B cell (primary cell): Measurements from ENCODE around the gene FSCN2. TPM values are rescaled to one million over a fixed set of nuclear protein-coding genes. Genes with fewer than 3 reads are reported as not detected.

Experiments
- ATAC-seq: fragments of 200-7000 bp; cut with Tn5 transposase; one replicate; pipeline ENCODE4 v1.10.0; 2021; ENCODE audit warnings: low read depth, mild to moderate bottlenecking, moderate number of reproducible peaks, moderate library complexity
- CTCF ChIA-PET: fragments of 350-600 bp; sonication (Branson Sonifier 250); formaldehyde crosslinking; loops from one replicate; lab custom pipeline; 2021; ENCODE audit warnings: antibody characterized with exemption, inconsistent platforms; lab: Charles Lee
- POLR2A ChIA-PET: fragments of 350-600 bp; sonication (Branson Sonifier 250); formaldehyde crosslinking; loops from one replicate; lab custom pipeline; 2021; ENCODE audit warnings: antibody characterized with exemption; lab: Charles Lee
- DNase-seq: peaks from one replicate; pipeline ENCODE4 v3.0.0; 2013
- H2AFZ ChIP-seq: 2 replicates; pipeline ENCODE4 v1.6.1; 2012; ENCODE audit warnings: mild to moderate bottlenecking, low read depth, low read length; ENCODE audit not compliant: insufficient read depth, poor library complexity, severe bottlenecking
- H3K27ac ChIP-seq, 2 donors: 1 replicate in 1 of 2; 2 replicates in 1 of 2; pipeline ENCODE4 v1.5.1; 2012 to 2013; ENCODE audit warnings: low read length in 2 of 2, mild to moderate bottlenecking in 2 of 2, moderate library complexity in 1 of 2
- H3K27me3 ChIP-seq, 4 experiments: fragments of 200-600 bp in 1 of 4; sonication (generic) in 1 of 4; replicated peaks in 1 of 4; 1 replicate in 2 of 4; 2 replicates in 2 of 4; pipeline versions ENCODE4 v1.6.1 to v1.7.0; 2013 to 2016; ENCODE audit warnings: low read length in 3 of 4, mild to moderate bottlenecking in 2 of 4, mixed read lengths in 1 of 4, moderate library complexity in 1 of 4; ENCODE audit not compliant: insufficient read depth in 4 of 4, control insufficient read depth in 3 of 4; ENCODE audit errors: control extremely low read depth in 1 of 4
- H3K36me3 ChIP-seq, 2 experiments: replicated peaks in 1 of 2; 1 replicate in 1 of 2; 2 replicates in 1 of 2; pipeline versions ENCODE4 v1.6.1 to v1.7.1; 2013; ENCODE audit warnings: low read length in 1 of 2; ENCODE audit not compliant: insufficient read depth in 2 of 2, control insufficient read depth in 1 of 2; ENCODE audit errors: control extremely low read depth in 1 of 2, extremely low read depth in 1 of 2
- H3K4me1 ChIP-seq, 2 donors: fragments of 200-600 bp in 1 of 2; sonication (generic) in 1 of 2; 1 replicate in 1 of 2; 2 replicates in 1 of 2; pipeline versions ENCODE4 v1.5.1 to v1.6.1; 2013 to 2017; ENCODE audit warnings: low read length in 2 of 2; ENCODE audit not compliant: control insufficient read depth in 2 of 2, insufficient read depth in 2 of 2
- H3K4me2 ChIP-seq: replicated peaks from 2 replicates; pipeline ENCODE3; 2012; ENCODE audit warnings: mild to moderate bottlenecking, low read depth, low read length; ENCODE audit not compliant: poor library complexity, severe bottlenecking
- H3K4me3 ChIP-seq, 5 experiments: fragments of 200-600 bp in 1 of 5; sonication (generic) in 1 of 5; 1 replicate in 3 of 5; 2 replicates in 2 of 5; pipeline versions ENCODE4 v1.5.1 to v1.7.0; 2011 to 2016; ENCODE audit warnings: low read length in 4 of 5, mild to moderate bottlenecking in 4 of 5, low read depth in 2 of 5, control low read depth in 1 of 5, moderate library complexity in 1 of 5; ENCODE audit not compliant: insufficient read depth in 1 of 5; ENCODE audit errors: control extremely low read depth in 1 of 5, extremely low read depth in 1 of 5
- H3K79me2 ChIP-seq: fragments of 200-600 bp; sonication (generic); one replicate; pipeline ENCODE4 v1.6.0; 2016; ENCODE audit warnings: low read length; ENCODE audit not compliant: control insufficient read depth, insufficient read depth
- H3K9ac ChIP-seq: fragments of 200-600 bp; sonication (generic); 2 replicates; pipeline ENCODE4 v1.6.1; 2017; ENCODE audit warnings: mild to moderate bottlenecking, low read length, moderate library complexity
- H3K9me3 ChIP-seq, 3 donors: one replicate each; pipeline versions ENCODE4 v1.6.1 to v1.7.1; 2013; ENCODE audit warnings: low read length in 2 of 3; ENCODE audit not compliant: control insufficient read depth in 2 of 3, insufficient read depth in 1 of 3; ENCODE audit errors: control extremely low read depth in 1 of 3
- H4K20me1 ChIP-seq: 2 replicates; pipeline ENCODE4 v1.6.0; 2012; ENCODE audit warnings: mild to moderate bottlenecking, low read length; ENCODE audit not compliant: insufficient read depth, control insufficient read depth, poor library complexity, severe bottlenecking
- H3K27ac Mint-ChIP-seq: one replicate; pipeline ENCODE4 v1.8.0; 2021; ENCODE audit warnings: mixed read lengths
- H3K27me3 Mint-ChIP-seq: one replicate; pipeline ENCODE4 v1.8.0; 2021; ENCODE audit warnings: mixed read lengths
- H3K4me1 Mint-ChIP-seq: one replicate; pipeline ENCODE4 v1.8.0; 2021; ENCODE audit warnings: mixed read lengths
- H3K4me3 Mint-ChIP-seq: one replicate; pipeline ENCODE4 v1.8.0; 2021; ENCODE audit warnings: mixed read lengths
- H3K9me3 Mint-ChIP-seq: one replicate; pipeline ENCODE4 v1.8.0; 2022; ENCODE audit warnings: mixed read lengths; ENCODE audit not compliant: insufficient read depth
- EZH2 ChIP-seq: IDR thresholded peaks from 2 replicates; pipeline ENCODE4 v1.6.1; 2012; ENCODE audit warnings: borderline replicate concordance, low read depth, mild to moderate bottlenecking, moderate library complexity, low read length; ENCODE audit not compliant: insufficient read depth, poor library complexity, severe bottlenecking
- whole genome bisulfite sequencing: methylation state at CpG from one replicate; pipeline ENCODE4 v1.1.5; 2013; ENCODE audit warnings: missing lambda C conversion rate; ENCODE audit not compliant: insufficient coverage; 5-methylcytosine and 5-hydroxymethylcytosine counted together
- intact Hi-C: fragments of 100-400 bp; cut with micrococcal nuclease; formaldehyde crosslinking; loops from one replicate; pipeline ENCODE4 v1.10.0; 2022
- polyA plus RNA-seq: library from polyadenylated mRNA; depleted of rRNA; stranded (reverse); fragments of >200 nt; gene quantifications from 2 replicates; pipeline ENCODE4 v1.2.3, GENCODE V29; 2012
- total RNA-seq, 2 donors: library from RNA; stranded (reverse); fragments of 120-200 nt in 1 of 2; gene quantifications; 1 replicate in 1 of 2; 2 replicates in 1 of 2; pipeline versions ENCODE4 v1.2.3 to v1.2.4, GENCODE V29; 2013 to 2022
- TF ChIP-seq, protein P1 (sequence below): fragments of 200-600 bp; IDR thresholded peaks from one replicate; pipeline ENCODE4 v1.8.0; 2022; ENCODE audit warnings: antibody characterized with exemption, mild to moderate bottlenecking

The FSCN2 gene
- total and polyA plus RNA-seq, 2 donors (not counting 1 experiment from before 2014, with no cell fraction given): 6.3 to 12.0 TPM

DNA sequence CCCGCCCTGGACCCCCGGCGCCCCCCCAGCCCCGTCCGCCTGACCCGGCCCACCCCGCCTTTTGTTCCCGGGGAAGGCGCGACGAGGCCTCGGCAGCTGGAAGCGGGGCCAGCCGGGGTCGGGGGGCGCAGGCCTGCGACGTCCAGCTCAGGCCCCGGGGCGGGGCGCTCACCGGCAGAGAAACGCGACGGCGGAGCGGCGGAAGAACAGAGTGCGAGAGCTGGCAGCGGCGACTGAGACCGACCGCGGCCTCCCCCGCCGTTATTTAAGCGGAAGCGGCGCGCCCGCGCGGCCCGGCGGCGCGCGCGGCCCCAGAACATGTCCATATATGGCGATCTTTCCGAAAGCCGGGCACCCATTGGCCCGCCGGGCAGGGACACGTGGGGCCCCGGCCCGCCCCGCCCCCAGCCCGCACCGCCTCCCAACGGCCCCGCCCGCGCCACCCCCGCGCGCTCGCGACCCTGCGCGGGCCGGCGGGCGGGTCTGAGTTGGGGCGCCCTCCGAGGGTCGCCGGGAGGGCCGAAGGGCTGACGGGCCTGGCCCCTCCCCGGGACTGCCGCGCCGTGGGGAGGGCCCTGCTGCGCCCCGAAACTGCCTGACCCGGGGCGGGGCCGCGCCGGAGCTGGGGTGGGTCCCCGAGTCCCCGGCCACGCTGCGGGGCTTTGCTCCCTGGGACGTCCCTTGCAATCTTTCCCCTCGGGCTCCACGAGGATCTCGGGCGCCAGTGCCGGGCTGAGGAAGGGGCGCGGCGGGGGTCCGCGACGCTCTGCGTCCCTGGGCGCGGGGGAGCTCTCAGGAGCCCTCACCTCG, 15.4 kb upstream of the FSCN2 start, which contains the start of gene ACTG1:
Gene ACTG1, minus strand, starts transcription at position 238 of the 810 bp plus-strand sequence. CDS start 445 bp downstream, outside the sequence.
- peak within 1 kb of the TSS; percentile 93 for H3K9ac ChIP-seq
- peak within 1 kb of the TSS; percentile 71 to 96 (median 86) for H3K4me3 ChIP-seq
- ChIA-PET CTCF (interaction anchor here (0.7 to 2.1 kb wide), 8 partner anchors 10 to 221 kb away, joined by 3 to 8 read pairs (median 4); partner anchors contain the start of gene FAAP100), POLR2A (interaction anchor here (0.6 to 4.8 kb wide), 10 partner anchors 24 to 321 kb away, joined by 3 to 33 read pairs (median 4); partner anchors contain the start of genes BAHCC1 and FAAP100)
- DNase-seq (peak; percentile 95), ATAC-seq (peak; percentile 42)
- H4K20me1 ChIP-seq: peaks cover 44% of the 10 kb centered on the region
- H2AFZ ChIP-seq: peak within 1 kb of the TSS; percentile 74
- H3K9me3 Mint-ChIP-seq: no peaks in the 10 kb centered on the region
- H3K27me3 Mint-ChIP-seq: no peaks in the 10 kb centered on the region
- H3K4me2 ChIP-seq: peak within 1 kb of the TSS; percentile 99
- H3K27me3 ChIP-seq: no peaks in the 10 kb centered on the region
- no peaks in the 10 kb centered on the region for H3K9me3 ChIP-seq
- H3K4me1 ChIP-seq: peaks cover 46 to 69% of the 10 kb centered on the region in 2 donors
- peaks cover 0 to 42% of the 10 kb centered on the region in 2 experiments for H3K36me3 ChIP-seq
- H3K27ac Mint-ChIP-seq: peak within 1 kb of the TSS; percentile 96
- TF ChIP-seq EZH2: no peak
- TF ChIP-seq, protein P1, sequence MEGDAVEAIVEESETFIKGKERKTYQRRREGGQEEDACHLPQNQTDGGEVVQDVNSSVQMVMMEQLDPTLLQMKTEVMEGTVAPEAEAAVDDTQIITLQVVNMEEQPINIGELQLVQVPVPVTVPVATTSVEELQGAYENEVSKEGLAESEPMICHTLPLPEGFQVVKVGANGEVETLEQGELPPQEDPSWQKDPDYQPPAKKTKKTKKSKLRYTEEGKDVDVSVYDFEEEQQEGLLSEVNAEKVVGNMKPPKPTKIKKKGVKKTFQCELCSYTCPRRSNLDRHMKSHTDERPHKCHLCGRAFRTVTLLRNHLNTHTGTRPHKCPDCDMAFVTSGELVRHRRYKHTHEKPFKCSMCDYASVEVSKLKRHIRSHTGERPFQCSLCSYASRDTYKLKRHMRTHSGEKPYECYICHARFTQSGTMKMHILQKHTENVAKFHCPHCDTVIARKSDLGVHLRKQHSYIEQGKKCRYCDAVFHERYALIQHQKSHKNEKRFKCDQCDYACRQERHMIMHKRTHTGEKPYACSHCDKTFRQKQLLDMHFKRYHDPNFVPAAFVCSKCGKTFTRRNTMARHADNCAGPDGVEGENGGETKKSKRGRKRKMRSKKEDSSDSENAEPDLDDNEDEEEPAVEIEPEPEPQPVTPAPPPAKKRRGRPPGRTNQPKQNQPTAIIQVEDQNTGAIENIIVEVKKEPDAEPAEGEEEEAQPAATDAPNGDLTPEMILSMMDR: no peak
- intact Hi-C loops: loop anchor here (1.0 to 10.0 kb wide), 7 partner anchors 29 to 1715 kb away; partner anchors contain the start of genes CBX8, FAAP100, SLC25A10 and SLC38A10
- peaks cover 67% of the 10 kb centered on the region for H3K4me1 Mint-ChIP-seq
- H3K79me2 ChIP-seq: peaks cover 66% of the 10 kb centered on the region
- peak within 1 kb of the TSS; percentile 89 to 97 for H3K27ac ChIP-seq
- WGBS: under 1% methylated on average over 111 of the region's 111 CpGs
- peak within 1 kb of the TSS; percentile 97 for H3K4me3 Mint-ChIP-seq
